Measurements from ENCODE around the gene TFAP2A.

Gene TFAP2A

GRCh38 chr6:10398446-10399218 lies 16.2 kb downstream of the TFAP2A start:
- no peak for DNase-seq

- DNase-seq = no peak
These were observed 17.0 kb downstream of the TFAP2A start for GRCh38 chr6:10397756-10398445.

GRCh38 chr6:10396785-10397184 lies 18.1 kb downstream of the TFAP2A start:
- no peak for DNase-seq

GRCh38 chr6:10395704-10396546 lies 18.9 kb downstream of the TFAP2A start:
- DNase-seq = no peak

GRCh38 chr6:10395171-10395703 lies 19.6 kb downstream of the TFAP2A start:
- no peak for DNase-seq

GRCh38 chr6:10393544-10394225 lies 21.2 kb downstream of the TFAP2A start:
- DNase-seq = no peak

GRCh38 chr6:10391799-10392198 lies 23.1 kb downstream of the TFAP2A start:
- no peak for DNase-seq

- DNase-seq = no peak
These were observed 23.6 kb downstream of the TFAP2A start for GRCh38 chr6:10391299-10391630.

- no peak for DNase-seq
These were observed 24.2 kb downstream of the TFAP2A start for GRCh38 chr6:10390495-10391298.

- no peak for DNase-seq
These were observed 25.0 kb downstream of the TFAP2A start for GRCh38 chr6:10389739-10390494.

- DNase-seq = no peak
These were observed 27.9 kb downstream of the TFAP2A start for GRCh38 chr6:10386756-10387654.

- DNase-seq = no peak
These were observed 28.7 kb downstream of the TFAP2A start for GRCh38 chr6:10386220-10386619.

GRCh38 chr6:10385524-10386132 lies 29.2 kb downstream of the TFAP2A start:
- DNase-seq = no peak

- DNase-seq = no peak
These were observed 30.0 kb downstream of the TFAP2A start for GRCh38 chr6:10384610-10385523.

- no peak for DNase-seq
These were observed 30.7 kb downstream of the TFAP2A start for GRCh38 chr6:10384091-10384609.

GRCh38 chr6:10383331-10384090 lies 31.4 kb downstream of the TFAP2A start:
- DNase-seq = no peak

- DNase-seq = no peak
These were observed 32.0 kb downstream of the TFAP2A start for GRCh38 chr6:10382728-10383330.

Measured in T1000 (cell line).